GM19395 (cell line): ENCODE measurements around the gene THOC2.
"Not testable (repeated sequence)": the region's sequence is repeated elsewhere in the genome, so short reads cannot be mapped to it uniquely, and the experiment has no call there.

ENCODE experiments used
- ATAC-seq: cut with Tn5 transposase; IDR thresholded peaks from one replicate; pipeline ENCODE4 v1.9.1; 2021; ENCODE audit warnings: mild to moderate bottlenecking, moderate library complexity; ENCODE audit not compliant: unreplicated experiment

The THOC2 gene

DNA sequence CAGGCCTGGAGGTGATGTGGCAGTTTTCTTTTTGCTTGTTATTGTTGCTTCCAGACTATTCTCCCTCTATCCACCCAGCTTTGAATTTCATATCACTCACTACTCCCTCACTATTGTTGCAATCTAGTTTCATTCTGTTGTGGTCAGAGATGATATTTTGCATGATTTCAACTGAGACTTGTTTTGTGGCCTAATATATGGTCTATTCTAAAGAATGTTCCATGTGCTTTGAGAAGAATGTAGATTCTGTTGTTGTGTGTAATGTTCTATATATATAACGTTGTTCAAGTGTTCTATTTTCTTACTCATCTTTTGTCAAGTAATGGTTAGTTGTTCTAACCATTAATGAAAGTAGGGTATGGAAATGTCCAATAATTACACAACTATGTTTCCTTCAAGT is 59.0 kb downstream of the THOC2 start:
- ATAC-seq, result peak; percentile 51

DNA sequence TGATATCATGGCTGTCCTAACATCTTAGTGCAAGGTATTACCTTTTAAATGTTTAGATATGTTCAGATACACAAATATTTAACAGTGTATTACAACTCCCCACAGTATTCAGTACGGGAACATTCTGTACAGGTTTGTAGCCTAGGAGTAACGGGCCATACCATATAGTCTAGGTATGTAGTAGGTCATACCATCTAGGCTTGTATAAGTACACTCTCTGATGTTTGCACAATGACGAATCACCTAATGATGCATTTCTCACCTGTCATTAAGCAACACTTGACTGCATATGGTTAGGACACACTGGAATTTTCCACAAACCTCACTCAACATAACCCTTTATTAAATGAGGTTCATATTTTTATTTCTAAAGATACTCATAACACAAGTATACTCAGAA is 67.7 kb downstream of the THOC2 start:
- no peak for ATAC-seq

DNA sequence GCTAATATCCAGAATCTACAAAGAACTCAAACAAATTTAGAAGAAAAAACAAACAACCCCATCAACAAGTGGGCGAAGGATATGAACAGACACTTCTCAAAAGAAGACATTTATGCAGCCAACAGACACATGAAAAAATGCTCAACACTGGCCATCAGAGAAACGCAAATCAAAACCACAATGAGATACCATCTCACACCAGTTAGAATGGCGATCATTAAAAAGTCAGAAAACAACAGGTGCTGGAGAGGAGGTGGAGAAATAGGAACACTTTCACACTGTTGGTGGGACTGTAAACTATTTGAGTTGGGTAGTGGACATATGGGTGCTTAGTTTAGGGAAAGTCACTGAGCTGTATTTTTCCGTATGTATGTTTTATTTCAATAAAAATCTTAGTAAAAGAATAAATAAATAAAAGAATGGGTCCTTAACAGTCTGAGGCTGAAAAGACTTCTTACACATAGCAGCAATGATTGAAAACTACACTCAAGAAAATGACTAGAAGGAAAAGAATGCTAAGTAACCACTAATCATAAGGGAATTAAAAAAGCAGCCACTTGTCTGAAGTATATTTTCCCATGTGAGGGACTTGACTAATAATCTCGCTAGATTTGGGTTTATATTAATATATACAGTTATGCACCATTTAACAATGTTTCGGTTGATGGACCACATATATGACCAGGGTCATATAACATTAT is 68.2 kb downstream of the THOC2 start:
- ATAC-seq, result not testable (repeated sequence)

DNA sequence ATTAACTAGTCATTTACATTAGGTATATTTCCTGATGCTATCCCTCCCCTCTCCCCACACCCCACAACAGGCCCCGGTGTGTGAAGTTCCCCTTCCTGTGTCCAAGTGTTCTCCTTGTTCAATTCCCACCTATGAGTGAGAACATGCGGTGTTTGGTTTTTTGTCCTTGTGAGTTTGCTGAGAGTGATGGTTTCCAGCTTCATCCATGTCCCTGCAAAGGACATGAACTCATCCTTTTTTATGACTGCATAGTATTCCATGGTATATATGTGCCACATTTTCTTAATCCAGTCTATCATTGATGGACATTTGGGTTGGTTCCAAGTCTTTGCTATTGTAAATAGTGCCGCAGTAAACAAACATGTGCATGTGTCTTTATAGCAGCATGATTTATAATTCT is 69.1 kb downstream of the THOC2 start:
- not testable (repeated sequence) for ATAC-seq

DNA sequence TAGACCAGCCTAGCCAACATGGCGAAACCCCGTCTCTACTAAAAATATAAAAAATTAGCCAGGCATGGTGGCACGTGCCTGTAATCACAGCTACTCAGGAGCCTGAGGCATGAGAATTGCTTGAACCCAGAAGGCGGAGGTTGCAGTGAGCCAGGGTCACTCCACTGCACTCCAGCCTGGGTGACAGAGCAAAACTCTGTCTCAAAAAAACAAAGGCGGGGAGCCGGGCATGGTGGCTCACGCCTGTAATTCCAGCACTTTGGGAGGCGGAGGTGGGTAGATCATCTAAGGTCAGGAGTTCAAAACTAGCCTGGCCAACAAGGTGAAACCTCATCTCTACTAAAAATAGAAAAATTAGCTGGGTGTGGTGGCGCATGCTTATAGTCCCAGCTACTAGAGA is 76.3 kb downstream of the THOC2 start:
- not testable (repeated sequence) for ATAC-seq

DNA sequence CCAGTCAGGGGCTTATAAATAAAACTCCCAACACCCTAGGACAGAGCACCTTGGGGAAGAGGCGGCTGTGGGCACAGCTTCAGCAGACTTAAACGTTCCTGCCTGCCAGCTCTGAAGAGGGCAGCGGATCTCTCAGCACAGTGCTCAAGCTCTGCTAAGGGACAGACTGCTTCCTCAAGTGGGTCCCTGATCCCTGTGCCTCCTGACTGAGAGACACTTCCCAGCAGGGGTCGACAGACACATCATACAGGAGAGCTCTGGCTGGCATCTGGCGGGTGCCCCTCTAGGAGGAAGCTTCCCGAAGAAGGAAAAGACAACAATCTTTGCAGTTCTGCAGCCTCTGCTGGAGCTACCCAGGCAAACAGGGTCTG is 84.1 kb downstream of the THOC2 start:
- not testable (repeated sequence) for ATAC-seq

DNA sequence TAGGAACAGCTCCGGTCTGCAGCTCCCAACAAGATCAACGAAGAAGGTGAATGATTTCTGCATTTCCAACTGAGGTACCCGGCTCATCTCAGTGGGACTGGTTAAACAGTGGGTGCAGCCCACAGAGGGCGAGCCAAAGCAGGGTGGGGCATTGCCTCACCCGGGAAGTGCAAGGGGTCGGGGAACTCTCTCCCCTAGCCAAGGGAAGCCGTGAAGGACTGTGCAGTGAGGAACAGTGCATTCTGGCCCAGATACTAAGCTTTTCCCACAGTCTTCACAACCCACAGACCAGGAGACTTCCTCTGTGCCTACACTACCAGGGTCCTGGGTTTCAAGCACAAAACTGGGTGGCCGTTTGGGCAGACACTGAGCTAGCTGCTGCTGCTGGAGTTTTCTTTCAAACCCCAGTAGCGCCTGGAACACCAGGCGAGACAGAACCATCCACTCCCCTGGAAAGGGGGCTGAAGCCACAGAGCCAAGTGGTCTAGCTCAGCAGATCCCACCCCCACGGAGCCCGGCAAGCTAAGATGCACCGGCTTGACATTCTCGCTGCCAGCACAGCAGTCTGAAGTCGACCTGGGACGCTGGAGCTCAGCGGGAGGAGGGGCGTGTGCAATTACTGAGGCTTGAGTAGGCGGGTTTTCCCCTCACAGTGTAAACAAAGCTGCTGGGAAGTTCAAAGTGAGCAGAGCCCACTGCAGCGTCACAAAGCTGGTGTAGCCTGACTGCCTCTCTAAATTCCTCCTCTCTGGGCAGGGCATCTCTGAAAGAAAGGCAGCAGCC is 84.6 kb downstream of the THOC2 start:
- no peak for ATAC-seq

DNA sequence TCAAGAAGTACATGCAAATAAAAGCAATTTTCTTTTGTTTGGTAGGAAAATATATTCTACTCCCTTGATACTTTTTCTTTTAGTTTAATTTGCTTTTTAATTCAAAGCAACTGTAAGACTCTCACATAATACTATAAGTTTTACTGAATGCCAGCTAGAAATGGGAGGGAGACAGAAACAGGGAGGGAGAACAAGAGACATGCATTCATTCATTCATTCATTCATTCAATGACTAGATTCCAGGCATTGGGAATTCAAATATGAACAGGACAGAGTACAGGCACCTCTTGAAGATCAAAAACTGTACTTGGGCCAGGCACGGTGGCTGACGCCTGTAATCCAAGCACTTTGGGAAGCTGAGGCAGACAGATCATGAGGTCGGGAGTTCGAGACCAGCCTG is 85.6 kb downstream of the THOC2 start:
- ATAC-seq, result no peak

DNA sequence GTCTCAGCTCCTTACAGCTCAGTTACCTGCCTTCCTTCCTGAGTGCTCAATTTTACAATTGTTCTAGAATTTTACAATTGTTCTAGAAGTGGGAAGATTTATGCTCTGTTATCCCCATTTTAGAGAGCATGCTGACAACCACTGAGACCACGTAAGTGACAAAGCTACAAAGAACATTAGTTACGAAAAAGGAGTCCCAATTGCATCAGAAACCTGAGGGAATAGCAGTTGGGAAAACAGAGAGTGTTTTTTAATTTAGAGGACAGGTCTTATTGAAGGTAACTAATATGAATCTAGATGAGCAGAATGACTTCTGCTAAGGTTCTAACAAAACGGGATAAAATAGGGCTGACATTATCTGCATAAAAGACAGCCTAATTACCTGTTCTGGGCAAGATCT is 103.3 kb downstream of the THOC2 start:
- no peak for ATAC-seq

DNA sequence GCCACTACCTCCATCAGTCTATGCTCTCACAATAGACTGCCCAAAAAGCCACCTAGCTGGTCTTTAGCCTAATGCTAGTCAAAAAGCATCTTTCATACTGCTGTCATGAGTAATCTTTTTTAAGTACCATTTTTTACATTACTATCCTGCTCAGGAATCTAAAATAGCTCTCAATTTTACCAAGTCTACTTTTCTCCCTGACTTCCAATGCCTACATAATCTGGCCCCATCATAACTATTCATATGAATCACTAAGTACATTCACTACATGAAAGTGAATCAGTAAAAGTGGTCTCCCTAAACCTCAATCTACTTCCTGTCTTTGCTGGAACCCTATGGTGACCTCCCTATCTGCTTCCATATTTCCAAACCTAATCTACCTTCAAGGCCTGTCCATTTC is 105.9 kb downstream of the THOC2 start:
- no peak for ATAC-seq

DNA sequence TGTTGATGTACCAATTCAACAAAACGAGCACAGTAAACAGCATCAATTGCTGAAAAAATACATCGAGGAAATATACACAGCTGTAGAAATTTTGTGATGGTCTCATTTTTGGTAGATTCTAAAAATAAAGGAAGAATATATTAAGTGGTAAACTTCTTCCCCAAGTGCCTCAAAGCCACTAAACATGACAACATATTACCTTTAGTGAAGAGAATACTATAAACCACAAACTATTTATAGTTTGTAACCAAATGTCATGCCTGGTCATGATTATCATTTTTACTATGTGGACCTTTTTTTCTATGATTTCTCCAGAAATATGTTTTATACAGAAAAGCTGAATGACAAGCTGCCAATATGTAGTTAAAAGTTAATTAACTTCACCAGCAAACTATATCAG is 106.9 kb downstream of the THOC2 start:
- no peak for ATAC-seq

DNA sequence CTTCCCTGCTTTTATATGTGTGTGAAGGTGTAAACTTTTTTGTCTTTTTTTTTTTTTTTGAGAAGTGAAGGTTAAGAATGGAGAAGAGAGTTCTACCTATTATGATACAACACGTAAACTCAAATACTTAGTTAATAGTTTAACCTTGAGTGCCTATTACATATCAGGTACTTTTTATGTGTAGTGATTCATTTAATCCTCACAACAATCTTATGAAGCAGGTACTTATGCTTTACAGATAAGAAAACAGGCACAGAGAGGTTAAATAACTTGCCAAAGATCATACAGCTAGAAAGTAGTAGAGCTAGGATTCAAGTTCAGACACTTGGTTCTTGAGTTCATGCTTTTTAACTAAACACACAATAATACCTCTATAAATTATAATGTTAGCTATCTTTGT is 107.4 kb downstream of the THOC2 start:
- no peak for ATAC-seq

DNA sequence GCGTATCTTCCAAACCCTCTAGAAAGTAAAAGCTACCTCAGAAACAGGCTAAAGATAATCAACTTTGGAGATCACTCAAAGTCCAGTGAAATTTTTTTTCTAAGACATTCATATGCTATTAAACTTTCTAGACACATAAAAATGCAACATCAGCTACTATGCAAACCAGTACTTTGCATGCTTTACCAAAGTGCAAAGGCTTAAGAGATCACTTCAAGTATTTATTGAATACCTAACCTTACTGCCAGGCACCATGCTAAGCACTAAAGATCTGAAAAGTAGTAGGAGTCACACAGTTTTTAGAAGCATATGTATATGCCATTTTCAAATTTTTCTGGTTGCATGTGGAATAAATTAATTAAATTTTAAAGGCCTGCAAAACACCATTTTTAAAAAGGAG is 115.8 kb downstream of the THOC2 start:
- no peak for ATAC-seq

DNA sequence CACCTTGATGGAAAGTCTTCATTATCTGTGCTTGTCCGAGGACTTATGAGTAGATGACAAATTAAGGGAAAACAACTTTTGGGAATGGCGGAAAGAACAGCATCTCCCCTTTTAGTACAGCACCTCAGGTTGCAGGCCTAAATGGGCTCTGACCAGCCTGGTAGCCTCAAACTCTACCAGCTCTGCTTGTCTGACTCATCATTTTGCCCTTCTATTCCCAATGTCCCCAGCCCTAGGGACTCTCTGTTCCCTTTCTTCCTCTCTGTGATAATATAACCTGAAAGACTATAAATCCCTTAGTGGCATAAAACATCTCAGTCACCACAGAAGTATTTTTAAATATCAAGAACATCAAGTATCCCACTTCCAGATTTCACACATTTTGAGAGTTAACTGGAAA is 121.9 kb downstream of the THOC2 start:
- ATAC-seq, result no peak

DNA sequence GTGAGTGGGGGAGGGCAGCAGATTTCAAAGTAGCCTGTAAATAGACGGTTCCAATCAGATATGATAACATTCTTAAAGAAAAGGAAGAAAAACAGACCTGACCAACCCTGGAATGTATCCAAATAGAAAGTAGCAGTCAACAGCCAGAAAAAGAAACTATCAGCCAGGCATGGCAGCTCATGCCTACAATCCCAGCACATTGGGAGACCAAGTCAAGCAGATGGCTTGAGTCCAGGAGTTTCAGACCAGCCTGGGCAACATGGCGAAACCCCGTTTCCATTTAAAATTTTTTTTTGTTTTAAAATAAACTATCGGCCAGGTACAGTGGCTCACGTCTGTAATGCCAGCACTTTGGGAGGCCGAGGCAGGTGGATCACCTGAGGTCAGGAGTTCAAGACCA is 125.0 kb downstream of the THOC2 start:
- no peak for ATAC-seq

DNA sequence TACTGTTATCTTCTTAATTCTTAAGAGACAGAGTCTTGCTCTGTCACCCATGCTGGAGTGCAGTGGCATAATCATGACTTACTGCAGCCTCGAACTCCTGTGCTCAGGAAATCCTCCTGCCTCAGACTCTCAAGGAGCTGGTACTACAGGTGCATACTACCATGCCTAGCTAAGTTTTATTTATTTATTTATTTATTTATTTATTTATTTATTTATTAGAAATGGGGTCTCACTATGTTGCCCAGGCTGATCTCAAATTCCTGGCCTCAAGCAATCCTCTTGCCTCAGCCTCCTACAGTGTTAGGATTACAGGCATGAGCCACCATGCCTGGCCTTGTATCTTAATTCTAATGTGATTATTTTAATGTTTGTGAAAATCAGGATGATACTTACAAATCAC is 125.6 kb downstream of the THOC2 start:
- ATAC-seq, result no peak

DNA sequence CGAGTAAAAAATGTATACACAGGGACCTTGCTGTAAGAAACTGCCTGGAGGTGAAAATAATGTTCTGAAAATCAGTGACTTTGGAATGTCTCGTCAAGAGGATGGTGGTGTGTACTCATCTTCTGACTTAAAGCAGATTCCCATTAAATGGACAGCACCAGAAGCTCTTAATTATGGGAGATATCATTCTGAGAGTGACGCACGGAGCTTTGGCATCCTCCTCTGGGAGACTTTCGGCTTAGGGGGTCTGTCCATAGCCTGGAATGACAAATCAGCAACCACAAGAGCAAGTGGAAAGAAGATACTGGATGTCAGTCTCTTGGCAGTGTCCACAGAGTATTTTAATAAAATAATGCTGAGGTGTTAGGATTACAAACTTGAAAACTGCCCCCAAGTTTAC is 129.4 kb downstream of the THOC2 start:
- ATAC-seq, result no peak

DNA sequence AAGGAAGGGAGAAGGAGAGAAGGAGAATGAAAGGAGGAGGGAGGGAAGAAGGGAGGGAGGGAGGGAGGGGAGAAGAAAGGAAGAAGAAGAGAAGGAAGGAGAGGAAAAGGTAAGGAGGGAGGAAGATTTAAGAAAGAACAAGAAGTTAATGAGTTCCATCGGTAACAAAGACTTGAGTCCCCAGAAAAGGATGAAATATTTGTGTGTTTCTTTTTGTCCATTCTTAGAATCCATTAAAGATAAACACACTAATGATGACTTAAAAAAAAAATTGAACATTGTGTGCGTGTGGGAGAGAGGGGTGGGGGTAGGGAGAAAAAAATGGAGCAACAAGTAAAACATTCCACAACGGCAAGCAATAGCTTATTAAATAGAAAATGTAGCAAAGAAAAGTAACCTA is 131.4 kb downstream of the THOC2 start:
- no peak for ATAC-seq

DNA sequence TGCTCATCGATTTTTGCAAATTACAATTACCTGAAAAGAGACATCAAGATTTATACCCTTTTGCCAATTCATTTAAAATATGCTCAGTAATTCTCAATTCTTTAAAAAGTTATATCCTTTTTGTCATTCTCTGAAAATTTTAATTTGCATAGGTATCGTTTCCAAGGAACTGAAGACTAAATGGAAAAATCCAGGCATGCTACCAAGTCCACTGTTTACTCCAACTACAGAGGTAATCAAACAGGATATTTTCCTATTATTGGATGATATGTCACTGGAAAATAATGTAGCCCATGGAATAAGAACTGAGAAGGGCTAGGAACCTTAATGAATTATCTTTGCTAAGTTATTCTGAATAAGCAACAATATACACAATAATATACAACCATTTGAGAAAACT is 132.7 kb downstream of the THOC2 start:
- ATAC-seq, result no peak

DNA sequence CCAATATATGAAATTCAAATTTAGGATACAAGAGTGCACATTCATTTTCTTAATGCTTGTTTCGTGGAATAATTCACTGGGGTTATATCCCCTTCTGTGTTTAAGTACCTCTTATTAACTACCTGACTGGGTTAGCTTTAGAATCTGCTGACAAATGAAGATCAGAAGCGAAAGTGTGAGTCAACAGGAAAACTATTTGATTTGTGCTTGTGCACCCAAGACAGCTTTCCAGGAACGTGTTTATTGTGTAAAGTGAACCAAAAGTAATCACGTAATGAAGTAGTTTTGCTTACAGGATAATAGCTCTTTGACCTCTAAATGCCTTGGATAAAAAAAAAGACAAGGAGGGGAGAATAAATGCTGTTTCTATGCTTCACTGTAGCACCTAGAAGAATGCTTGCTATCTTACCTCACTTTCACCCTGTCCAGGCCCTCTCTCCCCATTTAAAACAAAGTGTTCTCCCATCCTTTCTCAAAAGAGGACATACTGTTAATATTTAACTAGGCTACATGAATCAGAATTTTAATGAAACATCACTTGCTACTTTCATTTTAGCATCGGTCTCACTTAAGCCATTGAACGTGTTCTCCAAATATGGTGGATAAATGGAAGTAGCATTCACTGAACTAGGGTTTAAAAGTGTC is 141.9 kb downstream of the THOC2 start:
- peak; percentile 77 for ATAC-seq

DNA sequence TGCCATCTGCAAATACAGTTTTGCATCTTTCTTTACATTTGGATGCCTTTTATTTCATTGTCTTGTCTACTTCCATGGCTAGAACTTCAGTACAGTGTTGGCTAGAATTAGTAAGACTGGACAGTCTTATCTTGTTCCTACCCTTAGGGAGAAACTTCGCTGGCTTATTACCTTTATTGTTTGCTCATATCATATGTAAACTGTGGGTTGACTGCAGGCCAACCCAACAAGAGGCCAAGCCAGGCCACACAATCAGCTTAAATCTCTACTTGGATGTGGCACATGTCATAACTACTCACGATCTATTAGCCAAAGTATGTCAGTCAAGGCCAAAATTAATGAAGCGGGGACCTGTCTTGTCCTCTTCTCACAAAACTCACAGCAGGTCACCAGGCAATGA is 144.1 kb downstream of the THOC2 start:
- no peak for ATAC-seq

DNA sequence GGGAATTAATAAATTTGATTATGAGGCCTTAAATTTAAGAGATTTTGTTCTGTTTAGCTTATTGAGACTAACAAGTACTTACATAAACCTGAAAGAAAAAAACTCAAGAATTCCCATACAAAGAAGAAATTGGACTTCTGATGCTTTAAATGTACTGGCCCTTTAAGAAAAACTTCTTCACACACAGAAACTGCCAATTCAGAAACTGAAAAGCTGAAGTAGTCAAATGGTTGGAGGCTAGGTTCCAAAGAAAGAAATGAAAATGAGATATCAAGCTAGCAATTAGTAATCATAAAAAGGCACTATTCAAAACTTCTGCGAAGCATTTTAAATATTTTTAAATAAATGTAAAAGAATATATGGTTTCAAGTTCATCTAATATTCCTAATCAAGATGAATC is 151.3 kb downstream of the THOC2 start:
- peak; percentile 78 for ATAC-seq
